Measurements from ENCODE around the gene SH2D1B.
"Not testable (repeated sequence)": the region's sequence is repeated elsewhere in the genome, so short reads cannot be mapped to it uniquely, and the experiment has no call there.

SH2D1B gene

GRCh38 chr1:162359523-162360236 is 52.3 kb downstream of the SH2D1B start:
- DNase-seq: no peak

DNA sequence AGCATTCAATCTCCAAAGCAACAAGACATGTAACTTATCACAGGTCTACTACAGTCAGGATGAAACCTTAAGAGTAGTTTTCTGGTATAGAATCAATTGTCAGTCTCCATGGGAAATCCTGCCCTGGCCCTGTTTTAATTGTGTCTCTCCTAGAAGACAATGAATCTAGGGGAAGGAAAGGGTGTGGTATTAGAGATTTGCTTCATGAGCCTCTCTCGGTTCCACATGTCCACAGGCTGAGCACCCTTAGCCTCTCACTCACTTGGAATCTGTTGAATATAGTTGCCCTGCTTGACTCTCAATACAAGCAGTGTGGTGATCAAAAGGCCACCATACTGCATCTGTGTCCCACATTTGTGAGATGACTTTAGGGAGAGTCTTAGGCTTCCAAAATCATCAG is 53.0 kb downstream of the SH2D1B start:
- DNase-seq: no peak

GRCh38 chr1:162357681-162358266 is 54.2 kb downstream of the SH2D1B start:
- DNase-seq: no peak

DNA sequence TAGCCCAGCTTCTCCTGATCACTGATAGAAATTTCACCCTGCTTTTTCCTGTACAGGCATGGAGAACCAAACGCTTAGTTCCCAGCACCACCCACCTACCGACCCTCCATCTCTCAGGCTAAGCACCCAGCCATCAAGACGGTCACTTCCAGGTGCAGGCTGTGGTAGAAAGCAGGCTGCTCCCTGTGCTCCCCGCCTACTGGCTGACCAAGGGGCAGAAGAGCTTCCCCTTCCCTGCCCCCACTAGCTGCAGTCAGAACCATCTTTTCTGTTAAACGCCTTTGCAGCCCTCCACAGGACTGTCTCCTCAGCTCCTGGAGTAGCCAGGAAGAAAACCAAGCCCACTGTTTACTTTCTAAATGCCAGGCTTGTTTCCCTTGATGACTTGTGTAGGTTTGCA is 58.2 kb downstream of the SH2D1B start:
- DNase-seq: no peak

GRCh38 chr1:162353078-162353477 is 58.9 kb downstream of the SH2D1B start:
- DNase-seq: no peak

GRCh38 chr1:162351874-162352273 is 60.1 kb downstream of the SH2D1B start:
- not testable (repeated sequence) for DNase-seq

DNA sequence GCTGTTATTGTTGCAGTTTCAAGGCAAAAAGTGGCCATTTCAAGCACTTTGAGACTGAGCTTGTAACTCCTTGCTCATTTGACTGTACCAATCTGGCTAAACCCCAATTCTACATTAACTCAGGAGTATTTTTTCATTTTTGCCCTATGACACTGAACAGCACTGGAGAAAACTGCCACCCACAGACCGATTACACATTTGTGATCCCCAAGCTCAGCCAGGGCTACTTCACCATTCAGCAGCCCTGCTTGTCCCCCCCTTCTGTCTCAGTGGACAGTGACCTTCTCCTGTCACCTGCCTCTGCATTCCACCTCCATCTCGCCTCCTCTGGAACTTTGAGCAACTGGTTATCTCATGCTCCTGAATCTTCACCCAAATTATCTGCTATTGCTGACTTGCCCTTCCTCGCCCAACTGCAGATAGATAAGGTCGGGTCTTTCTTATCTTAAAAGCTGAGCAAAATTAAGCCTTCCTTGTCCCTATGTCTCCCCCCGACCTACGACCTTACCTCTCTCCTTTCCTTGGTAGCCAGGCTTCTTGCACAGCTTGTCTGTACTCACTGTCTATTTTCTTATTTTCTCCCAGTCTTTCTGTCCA is 60.6 kb downstream of the SH2D1B start:
- DNase-seq: no peak

DNA sequence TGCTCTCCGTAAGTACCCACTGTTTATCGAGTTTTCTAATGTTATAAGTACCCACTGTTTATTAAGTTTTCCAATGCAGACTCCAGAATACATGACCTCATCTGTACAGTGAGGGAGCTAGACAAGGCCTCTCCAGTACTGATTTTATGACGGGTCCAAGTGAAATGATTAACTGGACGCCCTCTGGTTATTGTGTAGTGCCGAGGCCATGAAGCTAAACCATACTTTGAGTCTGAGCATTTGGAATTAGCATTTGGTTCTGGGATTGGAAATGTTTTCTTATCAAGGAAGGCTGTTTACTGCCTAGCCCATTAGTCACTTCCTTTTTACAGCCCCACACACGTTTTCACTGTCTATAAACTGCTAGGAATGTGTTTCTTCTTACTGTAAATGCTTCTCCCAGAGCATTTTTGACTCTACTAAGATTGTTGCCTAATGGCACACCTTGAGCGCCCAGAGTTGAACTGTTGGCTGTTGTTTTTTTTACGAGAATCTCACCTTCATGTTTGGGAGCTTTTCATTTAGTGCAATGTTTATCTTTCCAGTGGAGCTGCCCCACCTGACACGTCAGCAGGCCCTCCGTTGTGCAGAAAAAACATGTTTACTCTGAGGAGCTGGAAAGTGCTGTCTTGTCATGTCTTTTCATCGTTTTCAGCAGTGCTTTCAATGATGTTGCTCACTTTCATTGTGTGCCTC is 62.2 kb downstream of the SH2D1B start:
- DNase-seq: no peak

DNA sequence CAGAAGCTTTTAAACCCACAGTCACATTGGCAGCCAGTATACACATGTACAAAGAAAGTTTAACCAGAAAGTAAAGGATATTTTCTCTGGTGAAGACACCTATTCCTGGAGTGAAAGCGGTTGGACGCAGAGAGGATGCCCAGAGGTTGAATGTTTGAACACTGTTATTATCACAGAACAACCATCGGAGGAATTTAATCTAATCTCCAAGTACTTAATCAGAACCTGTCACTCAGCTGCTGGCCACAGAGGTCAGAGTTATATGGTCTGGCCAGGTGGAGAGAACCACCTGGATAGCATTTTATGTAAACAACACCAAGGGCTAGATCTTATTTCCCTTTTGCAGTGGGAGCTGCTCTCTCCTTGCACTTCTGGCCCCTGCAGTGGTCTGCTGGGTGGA is 64.7 kb downstream of the SH2D1B start:
- DNase-seq: no peak

Measured in CD4-positive, alpha-beta T cell treated with Interleukin-4 for 4 hours (primary cell).